ENCODE data around the gene SHLD2.
A peak's percentile ranks its signal among the peaks of the same experiment; 100 is the strongest.
"Not testable (repeated sequence)": the region's sequence is repeated elsewhere in the genome, so short reads cannot be mapped to it uniquely, and the experiment has no call there.

SHLD2 gene

DNA sequence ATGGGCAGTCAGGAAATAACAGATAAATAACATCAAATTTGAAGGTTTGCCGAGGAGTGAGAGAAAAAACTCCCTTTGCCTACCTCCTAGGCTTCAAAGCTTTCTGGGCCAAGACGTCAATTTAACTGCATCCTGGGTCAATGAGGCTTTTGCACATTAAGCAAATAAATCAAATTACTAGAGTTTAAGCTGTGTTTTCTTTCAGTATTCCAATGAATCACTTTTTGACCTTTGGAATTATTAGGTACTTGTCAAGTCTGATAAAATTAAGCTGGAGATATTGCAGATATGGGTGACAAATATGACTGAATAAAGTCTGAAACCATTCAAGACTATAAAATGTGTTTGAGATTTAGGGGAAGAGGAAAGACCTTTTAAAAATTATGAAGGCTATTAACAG, 22.6 kb upstream of the SHLD2 start:
- DNase-seq (ENCODE audit: low read depth): no peak
- TF ChIP-seq, protein P1, sequence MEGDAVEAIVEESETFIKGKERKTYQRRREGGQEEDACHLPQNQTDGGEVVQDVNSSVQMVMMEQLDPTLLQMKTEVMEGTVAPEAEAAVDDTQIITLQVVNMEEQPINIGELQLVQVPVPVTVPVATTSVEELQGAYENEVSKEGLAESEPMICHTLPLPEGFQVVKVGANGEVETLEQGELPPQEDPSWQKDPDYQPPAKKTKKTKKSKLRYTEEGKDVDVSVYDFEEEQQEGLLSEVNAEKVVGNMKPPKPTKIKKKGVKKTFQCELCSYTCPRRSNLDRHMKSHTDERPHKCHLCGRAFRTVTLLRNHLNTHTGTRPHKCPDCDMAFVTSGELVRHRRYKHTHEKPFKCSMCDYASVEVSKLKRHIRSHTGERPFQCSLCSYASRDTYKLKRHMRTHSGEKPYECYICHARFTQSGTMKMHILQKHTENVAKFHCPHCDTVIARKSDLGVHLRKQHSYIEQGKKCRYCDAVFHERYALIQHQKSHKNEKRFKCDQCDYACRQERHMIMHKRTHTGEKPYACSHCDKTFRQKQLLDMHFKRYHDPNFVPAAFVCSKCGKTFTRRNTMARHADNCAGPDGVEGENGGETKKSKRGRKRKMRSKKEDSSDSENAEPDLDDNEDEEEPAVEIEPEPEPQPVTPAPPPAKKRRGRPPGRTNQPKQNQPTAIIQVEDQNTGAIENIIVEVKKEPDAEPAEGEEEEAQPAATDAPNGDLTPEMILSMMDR (conservative IDR thresholded peaks at IDR 0.05; ENCODE audit: low read depth, low read length): no peak

DNA sequence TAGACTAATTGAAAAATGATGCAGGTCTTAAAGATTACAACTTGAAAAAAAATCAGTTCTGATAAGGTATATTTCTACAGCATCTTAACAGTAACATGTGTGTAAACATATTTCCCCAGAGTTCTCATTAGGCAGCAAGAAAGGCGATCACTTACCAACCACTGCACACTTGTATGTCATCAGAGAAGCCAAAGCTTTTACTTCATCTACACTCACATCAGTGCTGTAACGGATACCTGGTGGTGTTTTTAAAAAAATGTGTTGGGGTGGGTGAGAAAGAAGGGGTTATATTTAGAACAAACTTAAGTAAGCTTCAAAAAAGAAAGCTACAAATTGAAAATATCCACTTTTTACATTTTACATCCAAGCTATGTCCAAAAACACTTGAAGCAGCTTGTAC, 18.6 kb upstream of the SHLD2 start:
- DNase-seq (ENCODE audit: low read depth): not testable (repeated sequence)

More for the DNA sequence above, 22.6 kb upstream of the SHLD2 start:
- H3K4me3 ChIP-seq (ENCODE audit: low read length): no peak overlapping the region

DNA sequence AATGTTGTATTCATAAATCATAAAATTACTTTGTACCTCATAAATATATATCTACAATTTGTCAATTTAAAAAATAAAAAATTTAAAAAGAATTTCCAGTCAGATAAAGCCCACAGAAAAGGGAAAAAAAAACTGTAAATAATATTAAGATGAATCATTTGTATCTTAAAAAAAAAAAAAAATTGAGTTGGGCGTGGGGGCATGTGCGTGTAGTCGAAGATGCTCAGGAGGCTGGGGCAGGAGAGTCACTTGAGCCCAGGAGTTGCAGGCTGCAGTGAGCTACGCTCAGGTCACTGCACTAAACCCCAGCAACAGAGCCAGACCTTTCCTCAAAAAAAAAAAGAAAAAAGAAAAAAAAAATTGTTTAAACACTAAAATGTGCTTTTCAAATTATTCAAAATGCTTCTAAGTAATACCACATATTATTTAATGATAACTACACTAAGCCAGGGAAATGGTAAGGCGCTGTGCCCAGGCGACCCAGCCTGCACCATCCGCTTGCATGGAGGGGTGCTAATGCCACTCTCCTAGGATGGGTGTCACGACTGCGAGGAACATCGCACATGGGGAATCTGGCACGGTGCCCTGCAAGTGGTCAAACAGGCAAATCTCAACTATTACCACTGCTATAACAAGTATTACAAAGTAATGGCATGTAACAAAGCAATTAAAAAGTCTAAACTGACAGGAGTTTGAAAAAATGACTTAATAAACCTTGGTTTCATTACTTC, 15.7 kb upstream of the SHLD2 start:
- no peak overlapping the region for H3K4me3 ChIP-seq (ENCODE audit: low read length)
- TF ChIP-seq, protein P1 (conservative IDR thresholded peaks at IDR 0.05; ENCODE audit: low read depth, low read length): no peak
- no peak for DNase-seq (ENCODE audit: low read depth)

More for the DNA sequence above, 18.6 kb upstream of the SHLD2 start:
- not testable (repeated sequence) for H3K4me3 ChIP-seq (ENCODE audit: low read length)

DNA sequence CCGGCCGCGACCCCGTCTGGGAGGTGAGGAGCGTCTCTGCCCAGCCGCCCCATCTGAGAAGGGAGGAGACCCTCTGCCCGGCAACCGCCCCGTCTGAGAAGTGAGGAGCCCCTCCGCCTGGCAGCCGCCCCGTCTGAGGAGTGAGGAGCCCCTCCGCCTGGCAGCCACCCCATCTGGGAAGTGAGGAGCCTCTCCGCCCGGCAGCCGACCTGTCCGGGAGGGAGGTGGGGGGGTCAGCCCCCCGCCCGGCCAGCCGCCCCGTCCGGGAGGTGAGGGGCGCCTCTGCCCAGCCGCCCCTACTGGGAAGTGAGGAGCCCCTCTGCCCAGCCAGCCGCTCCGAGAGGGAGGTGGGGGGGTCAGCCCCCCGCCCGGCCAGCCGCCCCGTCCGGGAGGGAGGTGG, 14.4 kb upstream of the SHLD2 start:
- not testable (repeated sequence) for DNase-seq (ENCODE audit: low read depth); H3K4me3 ChIP-seq (ENCODE audit: low read length)

DNA sequence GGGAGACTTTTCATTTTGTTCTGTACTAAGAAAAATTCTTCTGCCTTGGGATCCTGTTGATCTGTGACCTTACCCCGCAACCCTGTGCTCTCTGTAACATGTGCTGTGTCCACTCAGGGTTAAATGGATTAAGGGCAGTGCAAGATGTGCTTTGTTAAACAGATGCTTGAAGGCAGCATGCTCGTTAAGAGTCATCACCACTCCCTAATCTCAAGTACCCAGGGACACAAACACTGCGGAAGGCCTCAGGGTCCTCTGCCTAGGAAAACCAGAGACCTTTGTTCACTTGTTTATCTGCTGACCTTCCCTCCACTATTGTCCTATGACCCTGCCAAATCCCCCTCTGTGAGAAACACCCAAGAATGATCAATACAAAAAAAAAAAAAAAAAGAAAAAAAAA, 13.4 kb upstream of the SHLD2 start:
- not testable (repeated sequence) for H3K4me3 ChIP-seq (ENCODE audit: low read length); DNase-seq (ENCODE audit: low read depth)

DNA sequence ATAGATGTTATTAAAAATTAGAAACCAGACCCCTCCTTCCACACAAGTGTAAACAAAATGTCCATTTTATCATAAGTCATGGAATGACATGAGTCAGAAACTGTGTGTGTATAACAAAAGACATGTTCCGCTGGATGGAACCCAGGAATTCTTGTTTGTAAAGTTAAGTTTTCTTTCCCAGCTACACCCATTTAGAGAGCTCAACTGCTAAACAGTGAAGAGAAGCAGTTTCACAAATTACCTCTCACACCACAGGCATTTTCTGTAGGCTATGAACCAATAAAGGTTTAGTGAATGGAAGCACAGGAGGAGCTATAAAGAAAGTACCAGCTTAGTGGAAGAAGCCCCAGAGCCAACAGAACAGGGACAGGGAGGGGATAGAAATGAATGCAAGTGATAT, 12.8 kb upstream of the SHLD2 start:
- H3K4me3 ChIP-seq (ENCODE audit: low read length); DNase-seq (ENCODE audit: low read depth): not testable (repeated sequence)

DNA sequence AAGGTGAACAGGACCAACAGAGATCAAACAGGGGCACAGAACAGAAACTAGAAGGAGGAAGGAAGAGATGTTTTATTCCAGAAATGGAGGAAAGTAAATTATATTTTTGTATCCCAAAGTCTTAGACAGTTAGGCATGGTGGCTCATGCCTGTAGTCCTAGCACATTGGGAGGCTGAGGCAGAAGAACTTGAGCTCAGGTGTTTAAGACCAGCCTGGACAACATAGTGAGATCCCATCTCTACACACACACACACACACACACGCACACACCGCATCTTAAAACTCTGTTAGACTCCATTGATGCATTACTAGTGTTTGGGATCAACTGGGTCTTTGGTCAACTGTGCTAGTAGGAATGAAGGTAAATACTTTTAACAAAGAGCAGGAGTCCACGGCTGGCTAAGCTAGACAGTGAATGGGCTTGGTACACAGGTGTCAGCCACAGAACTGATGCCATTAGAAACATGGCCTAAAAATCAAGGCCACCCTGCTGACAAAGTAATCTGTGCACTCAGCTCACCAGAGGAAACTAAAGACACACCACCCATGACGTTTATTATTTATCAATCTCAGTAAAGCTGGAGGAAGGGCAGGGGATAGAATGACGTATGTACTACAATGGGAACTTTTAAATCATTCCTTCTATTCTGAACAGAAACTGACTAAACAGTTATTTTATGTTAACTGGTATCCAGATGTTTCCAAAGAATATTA, 11.3 kb upstream of the SHLD2 start:
- DNase-seq (ENCODE audit: low read depth): peak; percentile 39
- not testable (repeated sequence) for H3K4me3 ChIP-seq (ENCODE audit: low read length)

DNA sequence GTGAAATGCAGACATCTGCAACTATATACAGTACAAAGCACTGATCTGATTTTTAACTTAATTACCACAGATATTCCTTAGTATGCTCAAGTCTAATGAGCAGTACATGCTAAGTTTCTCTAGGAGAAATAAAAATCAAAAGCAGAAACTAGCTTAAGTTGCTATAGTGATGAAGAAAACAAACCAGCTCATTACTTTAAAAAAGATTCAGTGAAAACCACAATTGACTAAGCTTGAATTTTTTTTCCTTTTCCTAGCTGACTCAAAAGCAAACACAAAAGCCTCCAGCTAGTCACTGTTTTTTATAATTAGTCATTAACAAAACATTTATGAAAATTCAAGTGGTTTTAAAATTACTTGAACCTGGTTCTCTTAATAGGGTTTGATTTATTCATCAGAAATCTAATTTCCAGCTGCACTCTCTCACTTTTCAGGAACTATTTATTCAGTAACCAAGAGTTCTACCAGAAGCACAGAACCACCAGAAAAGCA, 10.7 kb upstream of the SHLD2 start:
- DNase-seq (ENCODE audit: low read depth): peak; percentile 39
- not testable (repeated sequence) for H3K4me3 ChIP-seq (ENCODE audit: low read length)

DNA sequence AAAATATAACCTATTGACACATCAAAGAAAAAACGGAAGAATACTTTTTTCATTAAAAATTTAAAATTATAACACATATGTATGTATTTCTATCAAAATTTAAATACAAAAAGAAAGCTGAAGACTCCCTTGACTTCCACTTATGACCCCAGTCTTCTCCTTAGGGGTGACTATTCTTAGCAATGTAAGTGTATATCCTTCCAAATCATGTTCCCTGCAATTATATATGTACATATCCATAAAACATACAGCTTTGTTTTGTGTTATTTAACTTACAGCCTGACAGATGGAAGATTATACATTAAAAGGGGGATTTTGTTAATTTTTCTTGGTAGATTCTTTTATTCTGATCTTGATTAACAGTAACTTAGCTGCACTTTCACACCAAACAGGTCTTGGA, 9.5 kb upstream of the SHLD2 start:
- TF ChIP-seq, protein P1 (conservative IDR thresholded peaks at IDR 0.05; ENCODE audit: low read depth, low read length): no peak
- H3K4me3 ChIP-seq (ENCODE audit: low read length): no peak overlapping the region
- DNase-seq (ENCODE audit: low read depth): no peak

DNA sequence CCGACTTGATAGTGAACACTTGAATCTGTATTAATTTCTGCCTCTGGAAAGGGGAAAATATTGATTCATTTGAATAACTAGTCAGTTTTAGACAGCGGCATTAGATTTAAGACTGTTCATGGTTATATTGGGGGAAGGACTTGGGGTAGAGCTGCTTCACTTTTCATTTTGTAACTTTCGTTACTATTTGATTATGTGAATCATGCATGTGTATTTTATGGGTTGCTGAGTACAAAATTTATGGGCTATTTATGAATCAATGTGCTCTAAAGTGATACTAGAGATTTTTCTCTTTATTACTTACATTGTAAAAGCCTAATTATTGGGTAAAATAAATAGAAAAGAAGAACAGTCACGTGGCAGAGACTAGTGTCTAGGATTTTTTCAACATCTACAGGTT, 5.3 kb upstream of the SHLD2 start:
- TF ChIP-seq, protein P1 (conservative IDR thresholded peaks at IDR 0.05; ENCODE audit: low read depth, low read length): no peak
- no peak overlapping the region for H3K4me3 ChIP-seq (ENCODE audit: low read length)
- DNase-seq (ENCODE audit: low read depth): no peak
